Hematopoietic multipotent progenitor cell treated with erythropoietin and hydrocortisone succinate and interleukin-3 and kit ligand, for 17 days (in vitro differentiated cells): ENCODE results near the gene BROX.
"Not testable (repeated sequence)": the region's sequence is repeated elsewhere in the genome, so short reads cannot be mapped to it uniquely, and the experiment has no call there.

Experiments used
- DNase-seq: peaks from one replicate; pipeline ENCODE4 v3.0.0-alpha.2; 2015; ENCODE audit warnings: low spot score

BROX gene

DNA sequence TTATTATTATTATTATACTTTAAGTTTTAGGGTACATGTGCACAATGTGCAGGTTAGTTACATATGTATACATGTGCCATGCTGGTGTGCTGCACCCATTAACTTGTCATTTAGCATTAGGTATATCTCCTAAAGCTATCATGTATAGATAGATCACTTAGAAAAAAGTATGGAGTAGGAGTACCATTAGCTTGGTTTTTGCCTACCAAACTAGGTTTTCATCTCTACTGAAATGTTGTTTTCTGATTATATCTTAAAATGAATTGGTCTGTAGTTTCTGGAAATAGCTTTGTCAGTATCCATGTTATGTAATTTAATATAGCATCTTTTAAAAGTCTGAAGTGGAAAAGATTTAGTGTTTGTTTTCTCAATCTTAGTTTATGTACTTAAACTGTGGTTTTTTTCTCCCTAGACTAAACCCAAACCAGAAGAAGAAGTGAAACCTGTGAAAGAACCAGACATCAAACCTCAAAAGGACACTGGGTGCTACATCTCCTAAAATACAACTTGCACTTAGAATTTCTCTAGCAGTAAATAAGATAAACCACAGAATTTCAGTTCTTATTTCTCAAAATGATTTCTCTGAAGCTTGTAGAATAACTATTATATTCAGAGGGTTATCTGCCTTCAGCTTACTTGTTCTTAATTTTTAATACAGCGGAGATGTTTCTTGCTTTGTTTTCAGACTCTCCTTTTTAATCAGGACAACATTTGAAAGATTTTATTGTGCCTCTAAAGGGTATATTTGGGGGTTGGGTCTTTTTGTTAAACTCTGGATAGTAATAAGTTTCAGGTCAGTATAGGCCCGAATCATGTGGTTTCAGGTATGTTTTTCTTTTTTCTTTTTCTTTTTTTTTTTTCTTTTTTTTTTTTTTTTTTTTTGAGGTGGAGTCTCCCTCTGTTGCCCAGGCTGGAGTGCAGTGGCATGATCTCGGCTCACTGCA lies 20.1 kb downstream of the BROX start:
- DNase-seq, result no peak

DNA sequence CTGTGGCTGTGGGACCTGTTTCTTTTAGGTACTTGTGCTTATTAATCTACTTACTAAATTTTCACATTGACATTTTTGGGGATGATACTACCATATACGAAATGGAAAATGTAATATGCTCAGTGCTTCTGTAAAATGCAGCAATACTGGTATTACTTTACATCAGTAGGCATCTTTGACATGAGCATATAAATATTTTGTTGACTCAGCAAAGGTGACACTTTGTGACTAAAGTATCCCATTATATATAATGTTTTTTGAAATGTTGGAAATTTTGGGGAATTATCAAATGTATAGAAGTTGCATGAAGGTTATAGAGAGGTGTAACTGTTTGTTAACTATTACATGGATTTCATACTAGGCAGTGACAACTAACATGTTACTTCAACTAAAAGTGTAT lies 22.4 kb downstream of the BROX start:
- DNase-seq, result no peak

DNA sequence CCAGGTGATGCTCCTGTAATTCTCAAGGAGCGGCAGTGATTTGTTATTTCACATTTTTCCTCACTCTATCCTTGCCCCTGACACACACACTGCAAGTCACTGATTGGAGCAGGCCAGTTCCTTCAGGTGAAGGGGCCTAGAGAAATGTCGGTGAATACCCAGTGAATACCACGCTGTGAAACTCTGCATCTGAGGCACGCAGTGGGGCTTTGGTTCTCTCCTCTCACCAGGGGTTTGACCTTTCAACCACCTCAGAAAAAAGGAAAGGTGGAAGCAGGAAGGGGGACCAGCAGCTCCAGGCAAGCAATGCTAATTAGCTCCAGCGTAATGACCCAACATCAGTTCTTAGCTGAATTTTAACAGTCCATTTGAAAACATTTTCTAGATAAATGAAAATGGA lies 24.1 kb downstream of the BROX start:
- DNase-seq, result no peak

DNA sequence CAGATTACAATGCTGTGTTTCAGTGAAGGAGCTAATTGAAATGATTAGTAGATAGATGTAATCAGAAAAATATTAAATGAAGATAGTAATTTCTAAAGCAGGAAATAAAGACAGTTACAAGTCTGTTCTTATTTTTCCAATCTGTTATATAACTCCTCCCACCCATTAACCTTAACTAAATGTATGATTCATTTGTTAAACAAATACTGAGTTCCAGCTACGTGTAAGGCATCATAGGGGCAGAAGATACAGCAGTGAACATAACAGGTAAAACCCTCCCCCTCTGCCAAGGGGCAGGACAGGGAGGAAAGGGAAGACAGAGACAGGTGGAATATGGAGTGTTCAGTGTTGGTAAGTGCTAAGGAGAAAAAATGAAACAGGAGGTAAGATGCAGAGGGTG lies 24.6 kb downstream of the BROX start, which contains the start of gene FAM177B:
Gene FAM177B, plus strand, starts transcription at position 231 of the 400 bp plus-strand sequence. CDS start 9,344 bp downstream, outside the sequence.
- no peak for DNase-seq

DNA sequence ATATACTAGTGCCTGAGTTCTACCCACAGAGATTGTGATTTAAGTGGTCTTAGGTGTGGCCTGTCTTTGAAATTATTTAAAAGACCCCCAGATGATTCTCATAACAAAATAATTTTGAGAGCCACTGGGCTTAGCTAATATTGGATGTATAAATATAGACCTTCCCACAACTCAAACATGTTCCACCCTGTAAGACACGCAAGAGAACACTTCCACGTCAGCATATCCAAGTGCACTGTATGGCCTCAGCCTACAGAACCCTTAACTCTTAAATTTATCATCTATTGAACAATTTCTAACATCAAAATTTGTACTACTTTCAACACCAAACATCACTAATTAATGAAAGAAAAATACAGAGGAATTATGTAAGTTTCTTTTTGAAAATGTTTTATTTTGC lies 27.1 kb downstream of the BROX start:
- DNase-seq, result no peak

DNA sequence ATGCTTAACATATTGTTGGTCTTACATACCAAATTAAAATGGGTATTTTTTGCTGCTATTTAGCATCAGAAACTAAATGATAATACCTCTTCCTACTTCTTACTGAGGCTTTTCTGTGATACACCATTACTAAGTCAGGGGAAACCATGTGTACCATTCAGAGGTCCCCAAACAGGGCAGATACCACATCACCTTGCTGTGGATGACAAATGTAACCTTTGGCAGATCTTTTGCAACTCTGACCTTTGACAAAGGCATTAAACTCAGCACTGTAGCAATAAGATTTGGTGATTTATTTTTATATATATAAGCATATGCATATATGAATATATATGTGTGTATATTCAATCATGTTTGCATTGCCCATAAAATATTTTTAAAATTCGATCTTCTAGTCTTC lies 27.6 kb downstream of the BROX start:
- no peak for DNase-seq

DNA sequence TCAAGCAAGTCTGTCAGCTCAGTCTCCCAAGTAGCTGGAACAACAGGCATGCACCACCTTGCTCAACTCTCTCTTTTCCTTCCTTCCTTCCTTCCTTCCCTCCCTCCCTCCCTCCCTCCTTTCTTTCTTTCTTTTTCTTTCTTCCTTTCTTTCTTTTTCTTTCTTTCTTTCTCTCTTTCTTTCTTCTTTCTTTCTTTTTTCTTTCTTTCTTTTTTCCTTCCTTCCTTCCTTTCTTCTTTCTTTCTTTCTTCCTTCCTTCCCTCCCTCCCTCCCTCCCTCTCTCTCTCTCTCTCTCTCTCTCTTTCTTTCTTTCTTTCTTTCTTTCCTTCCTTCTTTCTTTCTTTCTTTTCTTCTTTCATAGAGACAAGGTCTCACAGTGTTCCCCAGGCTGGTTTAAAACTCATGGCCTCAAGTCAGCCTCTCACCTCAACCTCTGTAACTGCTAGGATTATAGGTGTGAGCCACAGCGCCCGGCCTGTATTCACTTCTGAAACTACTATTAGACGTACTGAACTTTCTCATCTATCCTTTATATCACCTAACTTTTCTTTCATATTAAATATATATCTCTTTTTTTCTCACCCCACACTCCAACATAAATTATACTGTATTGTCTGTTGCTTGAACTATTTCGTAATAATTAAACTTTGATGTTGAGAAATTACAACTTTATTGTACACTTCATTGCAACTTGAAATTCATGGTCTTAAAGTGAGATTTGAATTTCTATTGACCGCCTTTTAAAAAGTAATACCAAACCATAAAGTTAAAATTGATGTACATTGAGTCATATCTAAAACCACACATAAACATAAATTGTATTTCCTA lies 29.5 kb downstream of the BROX start:
- not testable (repeated sequence) for DNase-seq

DNA sequence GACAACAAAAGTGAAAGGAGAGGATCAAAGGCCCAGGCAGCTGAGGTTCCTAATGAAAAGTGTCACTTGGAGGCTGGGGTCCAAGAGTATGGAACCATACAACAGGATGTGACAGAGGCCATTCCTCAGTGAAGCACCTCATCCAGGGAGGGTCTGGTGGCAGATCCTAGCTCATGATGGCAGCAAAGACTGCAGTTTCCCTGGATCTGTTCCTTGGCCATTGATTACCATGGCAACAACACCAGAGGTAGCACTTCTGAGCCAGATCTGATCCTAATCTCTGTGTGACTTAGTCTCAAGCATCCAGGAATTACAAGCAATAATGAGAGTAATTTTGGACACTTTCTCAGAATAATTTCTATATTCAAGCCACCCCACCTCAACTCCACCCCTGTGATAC lies 37.6 kb downstream of the BROX start:
- DNase-seq, result no peak

DNA sequence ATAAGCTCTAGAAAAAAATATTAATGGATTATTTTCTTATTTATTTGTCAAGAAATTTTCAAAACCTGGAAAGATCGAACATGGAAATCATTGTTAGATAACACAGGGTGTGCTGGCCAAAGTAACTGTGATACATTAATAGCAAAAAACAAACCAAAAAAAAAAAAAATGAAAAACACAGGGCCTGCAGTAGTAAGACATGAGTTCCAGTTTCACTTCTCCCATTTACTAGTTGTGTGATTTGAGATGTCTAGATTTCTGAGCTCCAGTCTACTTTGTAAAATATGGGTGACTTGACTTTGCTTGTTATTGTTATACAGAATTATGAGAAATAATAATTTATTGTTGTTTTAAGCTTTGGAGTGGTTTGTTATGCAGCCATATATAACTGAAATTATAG lies 38.3 kb downstream of the BROX start:
- no peak for DNase-seq

DNA sequence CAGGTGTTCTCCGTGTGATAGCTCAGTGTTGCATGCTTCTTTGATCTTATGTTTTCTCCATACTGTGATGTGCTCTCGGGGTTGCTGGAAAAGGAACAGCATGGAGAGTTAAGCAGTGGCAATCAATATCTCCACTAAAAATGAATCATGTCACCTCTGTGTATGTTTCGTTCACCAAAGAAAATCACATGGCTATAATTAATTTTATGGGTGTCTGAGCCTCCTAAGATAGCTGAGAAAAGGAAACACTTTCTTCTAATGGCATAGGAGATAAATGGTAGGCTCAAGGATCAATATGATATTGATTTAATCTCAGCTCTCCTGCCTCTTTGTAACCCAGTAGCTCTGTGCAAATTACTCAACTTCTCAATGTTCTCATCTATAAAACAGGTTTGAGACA lies 38.9 kb downstream of the BROX start:
- DNase-seq, result no peak

DNA sequence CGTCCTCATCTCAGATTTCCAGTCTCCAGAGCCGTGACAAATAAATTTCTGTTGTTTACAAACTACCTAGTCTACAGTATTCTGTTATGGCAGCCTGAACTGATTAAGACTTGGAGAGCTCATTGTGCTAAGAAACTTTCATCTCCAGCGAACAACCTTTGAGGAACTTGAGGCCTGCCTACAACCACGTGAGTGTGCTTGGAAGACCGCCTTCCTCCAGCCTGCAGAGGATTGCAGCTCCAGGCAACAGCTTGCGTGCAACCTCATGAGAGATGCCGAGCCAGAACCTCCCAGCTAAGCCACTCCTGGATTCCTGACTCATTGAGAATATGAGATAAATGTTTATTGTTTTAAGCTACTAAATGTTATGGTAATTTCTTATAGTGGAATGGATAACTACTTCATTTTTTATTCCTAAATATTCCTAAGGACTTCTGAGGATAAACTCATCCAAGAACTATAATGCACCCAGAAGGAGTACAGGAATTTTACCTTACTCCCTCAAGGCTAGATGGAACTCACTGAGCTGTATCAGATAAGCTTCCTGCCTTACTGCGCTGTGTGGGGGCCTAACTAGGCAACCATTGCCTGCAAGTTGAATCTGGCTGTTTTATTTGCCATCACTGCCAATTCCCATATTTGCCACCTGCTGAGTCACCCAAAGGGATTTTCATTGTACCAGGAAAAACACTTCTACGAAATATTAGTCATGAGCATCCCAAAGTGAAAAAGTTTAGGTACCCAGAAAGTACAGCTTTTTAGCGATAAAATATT lies 42.2 kb downstream of the BROX start:
- DNase-seq, result no peak

DNA sequence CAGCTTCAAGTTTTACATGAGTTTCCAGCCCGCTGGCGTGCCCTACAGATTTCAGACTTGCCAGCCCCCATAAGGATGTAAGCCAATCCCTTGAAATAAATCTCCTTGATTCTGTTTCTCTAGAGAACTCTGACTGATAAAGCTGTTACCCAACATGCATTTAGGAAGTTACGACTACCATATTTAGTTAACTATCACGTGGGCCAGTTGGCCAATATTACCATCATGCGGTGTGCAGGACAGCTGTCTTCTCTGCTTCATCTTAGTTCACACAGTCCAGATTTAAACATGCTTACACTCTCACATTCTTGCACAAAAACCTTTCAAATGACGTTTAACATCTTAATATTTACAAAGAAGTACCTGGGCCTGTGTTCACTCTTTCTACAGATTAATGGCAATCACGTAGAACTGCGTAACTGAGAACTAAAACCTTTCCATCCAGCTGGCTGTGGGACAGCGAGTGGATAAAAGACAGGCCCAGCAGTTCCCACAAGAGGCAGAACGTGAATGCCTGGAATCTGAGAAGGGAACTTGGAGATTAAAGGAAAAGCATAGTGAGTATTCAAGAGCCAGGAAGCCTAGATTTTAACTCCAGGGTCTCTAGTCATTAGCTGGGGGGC lies 45.4 kb downstream of the BROX start:
- DNase-seq, result no peak

DNA sequence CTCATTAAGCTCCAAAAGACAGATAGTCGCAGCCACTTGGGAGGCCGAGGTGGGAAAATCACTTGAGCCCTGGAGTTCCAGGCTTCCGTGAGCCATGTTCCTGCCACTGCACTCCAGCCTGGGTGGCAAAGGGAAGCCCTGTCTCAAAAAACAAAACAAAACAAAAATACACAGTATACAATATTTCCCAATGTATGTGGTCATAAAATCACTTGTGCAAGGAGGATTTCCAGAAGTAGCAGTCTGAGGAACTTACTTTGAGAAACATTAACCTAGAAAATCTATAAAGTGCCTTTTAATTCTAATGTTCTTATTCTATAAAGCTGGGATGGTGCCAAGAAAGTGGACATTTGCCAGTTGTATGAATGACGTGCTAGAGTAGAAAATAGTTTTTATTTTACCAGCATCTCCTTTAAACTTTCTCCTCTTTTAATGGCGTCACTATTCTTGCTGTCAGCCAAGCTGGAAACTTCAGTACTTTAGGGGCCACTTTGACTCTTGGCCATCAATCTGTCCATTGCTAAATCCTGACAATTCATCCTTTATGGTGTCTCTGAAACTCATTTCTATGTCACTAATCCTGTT lies 47.2 kb downstream of the BROX start:
- DNase-seq, result no peak

DNA sequence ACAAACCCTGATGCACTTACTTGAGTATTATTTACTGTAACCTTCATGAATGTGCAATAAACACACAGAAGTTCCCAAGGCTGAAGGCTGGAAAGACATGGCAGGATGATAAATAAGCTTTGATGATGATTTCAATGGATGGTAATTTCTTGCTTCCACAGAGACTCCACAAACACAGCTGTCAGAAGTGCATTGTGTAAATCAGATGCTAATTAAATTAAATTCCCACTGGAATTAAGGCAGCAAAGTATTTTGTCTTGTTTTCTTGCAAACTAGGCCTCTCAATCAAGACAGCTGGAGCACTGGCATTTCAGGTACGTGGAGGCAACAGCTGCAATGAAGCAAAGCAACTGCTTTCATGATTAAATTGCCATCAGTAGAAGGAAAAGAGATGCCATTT lies 48.7 kb downstream of the BROX start:
- no peak for DNase-seq

DNA sequence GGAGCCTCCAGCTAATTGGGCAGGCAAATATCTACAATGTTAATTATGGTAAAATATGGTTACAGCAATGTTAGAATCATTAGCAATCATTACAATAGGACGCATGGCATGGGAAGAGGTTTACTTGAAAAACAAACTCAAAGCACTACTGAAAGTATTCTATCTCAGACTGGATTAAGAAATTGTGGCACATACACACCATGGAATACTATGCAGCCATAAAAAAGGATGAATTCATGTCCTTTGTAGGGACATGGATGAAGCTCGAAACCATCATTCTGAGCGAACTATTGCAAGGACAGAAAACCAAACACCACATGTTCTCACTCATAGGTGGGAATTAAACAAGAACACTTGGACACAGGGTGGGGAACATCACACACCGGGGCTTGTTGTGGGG lies 49.8 kb downstream of the BROX start:
- not testable (repeated sequence) for DNase-seq

DNA sequence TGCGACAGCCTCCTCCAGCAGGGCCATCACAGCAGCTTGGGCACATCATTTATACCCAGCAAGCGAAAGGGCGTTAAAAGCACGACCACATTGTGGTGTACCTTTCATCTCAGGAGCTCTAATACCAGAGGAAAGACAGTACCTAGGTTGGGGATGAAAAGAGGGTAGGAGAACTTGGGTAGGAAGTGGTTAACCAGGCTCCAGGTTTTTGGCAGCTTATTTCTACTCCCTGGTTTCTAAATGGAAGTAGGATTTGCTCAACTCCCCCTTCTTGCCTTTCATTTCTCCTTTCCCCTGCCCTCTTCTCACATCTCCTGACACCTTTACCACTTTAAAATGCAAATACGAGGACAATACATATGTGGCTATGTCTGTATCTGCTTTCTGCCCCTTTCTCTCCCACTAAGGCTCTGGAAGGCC lies 54.8 kb downstream of the BROX start:
- no peak for DNase-seq

DNA sequence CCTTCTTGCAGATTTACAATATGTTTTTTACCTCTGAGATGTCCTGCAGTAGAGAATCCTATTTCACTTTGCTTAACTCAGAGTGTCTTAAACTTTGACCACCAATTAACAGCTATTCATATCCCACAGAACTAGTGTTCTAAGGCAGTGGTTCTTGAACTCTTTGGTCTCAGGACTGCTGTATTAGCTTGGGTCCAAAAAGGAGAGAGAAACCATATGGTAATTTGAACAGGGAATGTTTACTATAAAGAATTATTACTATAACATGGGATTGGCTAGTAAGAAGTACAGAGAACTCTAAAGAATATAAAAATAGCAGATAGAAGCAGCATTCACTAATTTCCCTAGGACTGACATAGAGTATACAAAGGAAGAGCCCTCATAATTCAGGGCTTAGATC lies 56.2 kb downstream of the BROX start:
- no peak for DNase-seq

DNA sequence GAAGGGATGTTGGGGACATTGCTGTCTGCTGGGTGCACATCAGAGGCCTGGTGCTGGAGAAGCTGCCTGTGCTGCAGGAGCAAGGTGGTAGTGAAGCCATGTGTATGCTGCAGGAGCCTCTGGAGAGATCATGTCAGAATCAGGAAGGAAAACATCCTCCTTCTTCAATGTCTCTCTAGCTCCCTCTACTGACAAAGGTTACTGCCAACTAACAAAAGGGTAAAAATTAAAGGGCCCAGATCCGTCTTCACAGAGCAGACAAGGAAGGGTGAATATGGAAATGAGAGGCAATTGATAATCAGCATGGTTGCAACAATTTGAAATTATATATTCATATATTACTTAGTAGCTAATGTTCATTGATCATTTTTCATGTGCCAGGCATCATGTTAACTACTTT lies 56.8 kb downstream of the BROX start:
- no peak for DNase-seq

DNA sequence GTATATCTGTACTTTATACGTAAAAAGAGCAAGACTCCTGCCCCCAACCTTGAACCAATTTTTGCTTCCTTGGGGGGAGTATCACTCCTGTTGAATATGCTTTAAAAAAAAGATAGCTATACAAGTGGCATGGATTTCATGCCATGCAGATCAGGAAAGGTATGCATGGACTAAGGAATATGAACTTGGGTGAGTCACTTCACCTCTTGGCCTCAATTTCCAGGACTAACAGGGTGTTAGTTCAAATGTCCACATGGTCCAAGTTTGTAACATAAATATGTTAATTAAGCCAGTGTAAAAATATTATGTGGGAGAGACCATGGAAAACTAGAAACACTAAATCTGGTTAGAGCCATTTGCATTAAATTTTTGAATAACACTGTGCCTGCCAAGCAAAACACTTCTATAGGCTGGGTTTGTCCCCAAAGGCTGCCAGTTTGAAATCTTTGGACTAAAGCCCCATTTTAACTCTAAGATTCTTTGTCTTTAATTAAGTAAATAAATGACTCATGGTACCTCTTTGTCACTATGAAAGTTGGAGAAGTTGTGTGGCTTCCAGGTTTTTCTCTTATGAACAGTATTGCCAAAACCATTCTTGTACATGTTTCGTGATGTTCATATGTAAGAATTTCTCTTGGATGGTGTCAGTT lies 57.7 kb downstream of the BROX start:
- DNase-seq, result no peak

DNA sequence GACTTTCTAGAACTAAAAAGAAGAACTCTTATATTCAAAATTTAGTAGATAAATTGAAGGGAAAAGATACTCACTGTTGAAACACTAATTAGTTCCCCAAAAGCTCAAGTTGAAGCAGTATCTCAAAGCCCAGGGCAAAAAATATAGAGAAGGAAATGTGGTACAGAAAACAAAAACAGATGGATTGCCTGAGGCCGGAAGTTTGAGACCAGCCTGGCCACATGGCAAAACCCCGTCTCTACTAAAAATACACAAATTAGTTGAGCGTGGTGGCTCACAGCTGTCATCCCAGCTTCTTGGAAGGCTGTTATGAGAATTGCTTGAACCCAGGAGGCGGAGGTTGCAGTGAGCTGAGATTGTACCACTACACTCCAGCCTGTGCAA lies 60.6 kb downstream of the BROX start:
- no peak for DNase-seq

DNA sequence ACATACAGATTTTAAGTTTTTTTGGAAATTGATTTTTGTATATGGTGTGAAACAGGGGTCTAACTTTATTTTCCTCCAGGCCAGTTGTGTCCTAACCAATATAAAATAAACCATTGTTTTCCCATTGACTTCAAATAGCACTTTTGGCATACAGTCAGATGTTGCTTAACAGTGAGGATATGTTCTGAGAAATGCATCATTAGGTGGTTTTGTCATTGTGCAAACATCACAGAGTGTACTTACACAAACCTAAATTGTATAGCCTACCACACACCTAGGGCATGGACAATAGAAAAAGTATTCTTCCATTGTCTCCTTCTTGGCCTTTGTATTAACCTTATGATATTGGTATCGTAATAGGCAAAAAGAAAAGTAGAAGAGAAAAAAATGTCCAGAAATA lies 65.1 kb downstream of the BROX start:
- no peak for DNase-seq
